PC-9 (cell line): ENCODE results near the gene LRFN4.

Experiments used
- EZH2 ChIP-seq: fragments of 200-600 bp; sonication (generic); IDR thresholded peaks from 2 replicates; pipeline ENCODE4 v1.8.0; 2017; ENCODE audit warnings: antibody characterized with exemption, low read depth
- TF ChIP-seq, protein P1 (sequence below): fragments of 200-600 bp; sonication (generic); conservative IDR thresholded peaks from 2 replicates; pipeline ENCODE4 v1.6.1; 2017; ENCODE audit warnings: mixed run types, antibody characterized with exemption, mild to moderate bottlenecking, moderate library complexity

DNA sequence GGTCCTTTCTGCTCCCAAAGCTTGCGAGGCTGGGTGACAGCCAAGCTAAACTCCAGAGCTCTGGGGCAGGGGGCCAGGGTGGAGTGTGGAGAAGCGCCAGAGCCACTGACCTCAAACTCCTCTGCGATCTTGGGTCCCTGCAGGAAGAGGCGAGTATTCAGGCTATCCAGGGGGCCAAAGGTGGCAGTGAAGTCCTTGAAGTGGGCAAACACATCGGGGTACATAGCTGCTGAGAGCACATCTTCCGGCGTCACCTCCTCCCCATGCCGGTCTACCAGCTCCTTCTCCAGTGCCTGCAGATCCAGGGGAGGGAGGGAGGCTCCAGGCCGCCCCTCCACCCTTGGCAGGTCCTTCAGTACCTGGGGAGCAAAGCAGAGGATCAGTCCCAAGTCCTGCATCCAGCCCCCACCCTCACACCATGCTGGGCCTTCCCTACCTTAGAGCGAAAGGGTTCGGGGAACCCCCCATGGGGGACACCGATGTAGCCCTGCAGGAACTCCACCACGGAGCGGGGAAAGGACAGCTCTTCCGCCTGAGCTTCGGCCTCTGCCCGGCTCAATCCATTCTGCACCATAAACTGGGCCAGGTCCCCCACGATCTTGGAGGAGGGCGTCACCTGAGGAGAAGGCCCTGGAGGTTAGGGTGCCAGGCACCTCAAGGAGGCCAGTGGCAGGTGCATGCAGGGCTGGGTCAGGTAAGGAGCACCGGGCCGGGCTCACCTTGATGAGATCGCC lies 7.2 kb upstream of the LRFN4 start:
- TF ChIP-seq, protein P1, sequence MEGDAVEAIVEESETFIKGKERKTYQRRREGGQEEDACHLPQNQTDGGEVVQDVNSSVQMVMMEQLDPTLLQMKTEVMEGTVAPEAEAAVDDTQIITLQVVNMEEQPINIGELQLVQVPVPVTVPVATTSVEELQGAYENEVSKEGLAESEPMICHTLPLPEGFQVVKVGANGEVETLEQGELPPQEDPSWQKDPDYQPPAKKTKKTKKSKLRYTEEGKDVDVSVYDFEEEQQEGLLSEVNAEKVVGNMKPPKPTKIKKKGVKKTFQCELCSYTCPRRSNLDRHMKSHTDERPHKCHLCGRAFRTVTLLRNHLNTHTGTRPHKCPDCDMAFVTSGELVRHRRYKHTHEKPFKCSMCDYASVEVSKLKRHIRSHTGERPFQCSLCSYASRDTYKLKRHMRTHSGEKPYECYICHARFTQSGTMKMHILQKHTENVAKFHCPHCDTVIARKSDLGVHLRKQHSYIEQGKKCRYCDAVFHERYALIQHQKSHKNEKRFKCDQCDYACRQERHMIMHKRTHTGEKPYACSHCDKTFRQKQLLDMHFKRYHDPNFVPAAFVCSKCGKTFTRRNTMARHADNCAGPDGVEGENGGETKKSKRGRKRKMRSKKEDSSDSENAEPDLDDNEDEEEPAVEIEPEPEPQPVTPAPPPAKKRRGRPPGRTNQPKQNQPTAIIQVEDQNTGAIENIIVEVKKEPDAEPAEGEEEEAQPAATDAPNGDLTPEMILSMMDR = no peak
- no peak for TF ChIP-seq EZH2
